Skin epidermis (tissue), 12 donors: ENCODE measurements around the gene TUB.

Experiments used
- H3K27ac ChIP-seq, 21 experiments: fragments of 200-600 bp; sonication (generic) in 11 of 21; one replicate each; pipeline ENCODE4 v1.5.0; 2020; ENCODE audit warnings: mild to moderate bottlenecking in 3 of 21, inconsistent platforms in 2 of 21, moderate library complexity in 2 of 21
- H3K4me3 ChIP-seq, 7 experiments: fragments of 200-600 bp; sonication (generic) in 2 of 7; one replicate each; pipeline ENCODE4 v1.5.0; 2020; ENCODE audit warnings: inconsistent platforms in 2 of 7, mild to moderate bottlenecking in 2 of 7, moderate library complexity in 1 of 7

Gene TUB

GRCh38 chr11:8043756-8044155 is 37.3 kb upstream of the TUB start:
- H3K27ac ChIP-seq: no peak overlapping the region

GRCh38 chr11:8045839-8046238 is 35.2 kb upstream of the TUB start:
- Histone ChIP-seq H3K27ac (no peak overlapping the region), H3K4me3 (no peak overlapping the region)

More at GRCh38 chr11:8043756-8044155, 37.3 kb upstream of the TUB start:
- H3K4me3 ChIP-seq: no peak overlapping the region

- H3K27ac ChIP-seq: no peak overlapping the region
- H3K4me3 ChIP-seq: no peak overlapping the region
Measured at GRCh38 chr11:8047382-8047781, 33.6 kb upstream of the TUB start.

- Histone ChIP-seq H3K27ac (no peak overlapping the region), H3K4me3 (no peak overlapping the region)
Measured at GRCh38 chr11:8049084-8049483, 31.9 kb upstream of the TUB start.

- H3K27ac ChIP-seq: peak overlapping the region in 3 of 21 experiments; percentile 11 to 58 (median 44)
- H3K4me3 ChIP-seq: no peak overlapping the region
Measured at GRCh38 chr11:8055091-8055835, 25.7 kb upstream of the TUB start.

- Histone ChIP-seq H3K27ac (peak overlapping the region in 3 of 21 experiments; percentile 11 to 58 (median 44)), H3K4me3 (no peak overlapping the region)
Measured at GRCh38 chr11:8055836-8056526, 25.0 kb upstream of the TUB start.

GRCh38 chr11:8056810-8057463 is 24.1 kb upstream of the TUB start:
- H3K27ac ChIP-seq: peak overlapping the region in 9 of 21 experiments; percentile 20 to 79 (median 57)
- H3K4me3 ChIP-seq: no peak overlapping the region

GRCh38 chr11:8058216-8058615 is 22.8 kb upstream of the TUB start:
- Histone ChIP-seq H3K27ac (peak overlapping the region in 4 of 21 experiments; percentile 20 to 76 (median 46)), H3K4me3 (no peak overlapping the region)

GRCh38 chr11:8059030-8059429 is 22.0 kb upstream of the TUB start:
- no peak overlapping the region for H3K4me3 ChIP-seq
- peak overlapping the region in 1 of 21 experiments; percentile 49 for H3K27ac ChIP-seq

- Histone ChIP-seq H3K4me3 (no peak overlapping the region), H3K27ac (peak overlapping the region in 3 of 21 experiments; percentile 7 to 83 (median 50))
Measured at GRCh38 chr11:8059571-8060011, 21.4 kb upstream of the TUB start.

- Histone ChIP-seq H3K4me3 (no peak overlapping the region), H3K27ac (peak overlapping the region in 7 of 21 experiments; percentile 8 to 83 (median 54))
Measured at GRCh38 chr11:8060146-8060719, 20.8 kb upstream of the TUB start.

- Histone ChIP-seq H3K27ac (peak overlapping the region in 6 of 21 experiments; percentile 2 to 83 (median 58)), H3K4me3 (no peak overlapping the region)
Measured at GRCh38 chr11:8060801-8061554, 20.0 kb upstream of the TUB start.

- Histone ChIP-seq H3K27ac (peak overlapping the region in 5 of 21 experiments; percentile 21 to 83 (median 64)), H3K4me3 (no peak overlapping the region)
Measured at GRCh38 chr11:8061555-8062428, 19.2 kb upstream of the TUB start.

- no peak overlapping the region for H3K4me3 ChIP-seq
- H3K27ac ChIP-seq: peak overlapping the region in 7 of 21 experiments; percentile 6 to 83 (median 71)
Measured at GRCh38 chr11:8062781-8063257, 18.2 kb upstream of the TUB start.

GRCh38 chr11:8063324-8063723 is 17.7 kb upstream of the TUB start:
- Histone ChIP-seq H3K4me3 (no peak overlapping the region), H3K27ac (peak overlapping the region in 3 of 21 experiments; percentile 71 to 83 (median 79))

- H3K4me3 ChIP-seq: no peak overlapping the region
- H3K27ac ChIP-seq: no peak overlapping the region
Measured at GRCh38 chr11:8065031-8065430, 16.0 kb upstream of the TUB start.

GRCh38 chr11:8066036-8066910 is 14.7 kb upstream of the TUB start:
- Histone ChIP-seq H3K4me3 (no peak overlapping the region), H3K27ac (no peak overlapping the region)
